GM23248 (cell line): ENCODE measurements around the gene FURIN.

Experiments used
- EZH2 ChIP-seq: fragments of 200-600 bp; sonication (generic); IDR thresholded peaks from 2 replicates; pipeline ENCODE4 v1.6.1; 2018; ENCODE audit warnings: antibody characterized with exemption, mild to moderate bottlenecking; ENCODE audit not compliant: insufficient read depth, poor library complexity, severe bottlenecking
- EZH2phosphoT487 ChIP-seq: fragments of 200-600 bp; sonication (generic); IDR thresholded peaks from 2 replicates; pipeline ENCODE4 v1.6.1; 2018; ENCODE audit warnings: antibody characterized with exemption, moderate library complexity, mild to moderate bottlenecking, low read depth; ENCODE audit not compliant: insufficient read depth

DNA sequence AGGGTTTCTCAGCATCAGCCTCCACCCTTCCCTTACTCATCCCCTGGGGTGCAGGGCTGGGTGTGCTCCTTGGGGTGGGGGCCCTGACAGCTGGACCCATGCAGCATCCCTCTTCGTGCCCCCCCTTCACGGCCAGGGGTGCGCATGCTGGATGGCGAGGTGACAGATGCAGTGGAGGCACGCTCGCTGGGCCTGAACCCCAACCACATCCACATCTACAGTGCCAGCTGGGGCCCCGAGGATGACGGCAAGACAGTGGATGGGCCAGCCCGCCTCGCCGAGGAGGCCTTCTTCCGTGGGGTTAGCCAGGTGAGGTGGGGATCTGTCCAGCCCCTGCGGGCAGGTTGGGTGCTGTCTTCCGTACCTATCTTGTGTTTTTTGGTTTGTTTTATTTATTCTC lies 9.6 kb downstream of the FURIN start:
- TF ChIP-seq EZH2 (no peak), EZH2phosphoT487 (no peak)
